ENCODE results near the gene SLC26A9.

- TF ChIP-seq POLR2A (IDR thresholded peaks at IDR 0.05; ENCODE audit: low read depth, low read length) (no peak), TAF1 (IDR thresholded peaks at IDR 0.05; ENCODE audit: borderline replicate concordance, low read depth, low read length) (no peak), POLR2AphosphoS5 (IDR thresholded peaks at IDR 0.05; ENCODE audit: low read depth, low read length) (no peak)
These were observed 15.6 kb downstream of the SLC26A9 start for GRCh38 chr1:205927676-205928075.
